Measurements from ENCODE around the gene GRIN3A.

GRIN3A gene

DNA sequence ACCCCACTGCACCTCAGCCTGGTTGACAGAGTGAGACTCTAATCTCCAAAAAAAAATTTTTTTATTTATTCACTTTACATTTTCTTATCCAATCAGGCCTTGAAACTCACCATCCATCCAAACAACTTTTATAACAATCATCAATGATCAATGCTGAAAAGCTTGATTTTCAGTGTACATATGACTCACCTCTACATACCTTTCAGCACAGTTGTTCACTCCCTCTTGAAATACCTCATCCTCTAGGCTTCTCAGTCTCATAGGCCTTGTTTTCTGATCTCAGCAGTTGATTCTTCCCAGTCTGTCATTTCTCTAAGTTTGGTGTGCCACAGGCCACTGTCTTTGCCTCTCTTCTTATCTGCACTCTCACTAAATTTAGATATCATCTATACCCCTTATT is 36.2 kb downstream of the GRIN3A start:
- FAIRE-seq = no peak

DNA sequence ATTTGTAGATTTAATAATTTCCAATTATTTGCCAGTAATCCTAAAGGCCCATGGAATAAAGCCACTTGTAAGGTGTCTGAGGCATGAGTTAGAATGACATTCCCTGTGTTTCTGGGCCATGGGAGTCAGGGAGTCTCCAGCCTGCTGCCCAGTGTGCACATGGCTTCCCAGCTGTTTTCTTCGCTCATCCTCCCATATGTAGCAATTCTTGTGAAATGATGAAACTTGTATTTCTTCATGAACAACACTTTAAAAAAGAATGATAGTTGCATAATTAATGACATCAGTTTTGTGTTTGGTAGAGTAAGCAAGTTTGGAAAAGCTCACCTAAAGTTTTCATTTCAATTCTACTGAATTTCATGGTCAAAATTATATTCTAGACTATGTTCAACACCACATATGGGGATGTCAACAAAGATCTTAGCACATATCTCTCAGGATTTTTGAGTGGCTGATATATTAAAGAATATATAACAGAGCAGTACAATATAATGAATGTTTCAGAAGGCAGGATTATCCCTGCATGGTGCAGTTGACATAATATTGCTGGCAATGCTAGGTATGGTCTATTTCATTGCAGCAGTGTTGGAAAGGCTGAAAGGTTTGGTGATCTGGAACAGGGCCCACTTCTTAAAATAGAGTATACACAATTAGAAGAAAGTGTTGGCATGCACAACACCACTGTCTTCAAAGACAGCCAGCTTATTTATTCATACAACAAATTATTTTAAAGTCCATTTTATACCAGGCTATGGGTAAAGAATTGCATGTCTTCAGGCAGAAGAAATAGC is 44.7 kb downstream of the GRIN3A start:
- FAIRE-seq = no peak

DNA sequence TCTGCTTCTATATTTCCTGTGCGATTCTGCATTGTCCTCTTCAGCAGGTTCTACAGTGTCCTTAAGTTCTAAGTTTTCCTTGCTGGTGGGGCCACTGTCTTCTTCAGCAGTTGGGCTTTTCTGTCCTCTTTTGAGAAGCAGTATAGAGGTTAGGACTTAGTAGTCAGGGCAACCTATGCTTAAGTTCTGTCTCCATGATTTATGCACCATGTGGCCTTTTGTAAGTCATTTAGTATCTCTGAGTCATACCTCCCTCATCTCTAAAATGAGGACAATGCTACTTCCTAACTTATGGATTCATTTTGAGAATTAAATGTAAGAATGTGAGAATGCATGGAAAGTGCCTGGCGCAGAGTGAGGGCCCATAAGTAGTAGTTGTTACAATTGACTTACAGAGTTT is 46.8 kb downstream of the GRIN3A start:
- FAIRE-seq = no peak

DNA sequence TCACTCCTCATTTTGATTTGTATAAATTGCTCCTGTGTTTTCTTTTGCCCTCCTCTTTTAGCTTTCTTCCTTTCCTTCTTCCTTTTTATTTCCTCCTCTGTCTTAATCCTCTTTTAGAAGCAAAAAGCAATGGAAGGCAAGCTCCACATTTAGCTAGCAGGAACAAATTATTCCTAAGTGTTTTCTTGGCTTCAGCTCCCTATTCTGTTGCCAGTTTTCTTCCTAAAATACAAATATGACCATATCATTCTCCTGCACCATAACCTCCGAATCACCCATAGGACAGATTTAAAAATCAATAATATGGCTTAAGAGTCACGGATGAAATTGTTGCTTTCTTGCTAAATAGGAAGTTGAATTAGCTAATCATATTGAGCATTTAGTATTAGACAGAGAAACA is 49.4 kb downstream of the GRIN3A start:
- no peak for FAIRE-seq

DNA sequence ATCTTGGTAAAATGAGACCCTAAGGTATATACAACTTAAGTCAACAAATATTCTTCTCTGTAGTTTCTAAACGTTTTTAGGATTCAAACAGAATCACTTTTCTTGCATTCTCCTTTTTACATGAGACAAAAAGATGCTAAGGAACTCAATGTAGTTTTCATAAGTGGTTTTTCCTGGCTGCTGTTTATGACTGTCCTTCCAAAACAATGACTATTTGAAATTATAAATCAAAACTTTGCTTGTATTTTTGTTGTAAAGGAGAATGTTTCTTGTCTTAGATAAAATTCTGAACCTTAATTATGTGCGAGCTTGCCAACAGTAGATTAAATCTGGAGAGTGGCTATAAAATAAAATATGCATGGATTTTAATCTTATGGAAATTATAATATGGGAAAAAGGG is 53.8 kb downstream of the GRIN3A start:
- FAIRE-seq = no peak

- no peak for FAIRE-seq
Measured at GRCh38 chr9:101683236-101683635, 55.2 kb downstream of the GRIN3A start.

GRCh38 chr9:101677861-101678260 is 60.6 kb downstream of the GRIN3A start:
- no peak for FAIRE-seq

DNA sequence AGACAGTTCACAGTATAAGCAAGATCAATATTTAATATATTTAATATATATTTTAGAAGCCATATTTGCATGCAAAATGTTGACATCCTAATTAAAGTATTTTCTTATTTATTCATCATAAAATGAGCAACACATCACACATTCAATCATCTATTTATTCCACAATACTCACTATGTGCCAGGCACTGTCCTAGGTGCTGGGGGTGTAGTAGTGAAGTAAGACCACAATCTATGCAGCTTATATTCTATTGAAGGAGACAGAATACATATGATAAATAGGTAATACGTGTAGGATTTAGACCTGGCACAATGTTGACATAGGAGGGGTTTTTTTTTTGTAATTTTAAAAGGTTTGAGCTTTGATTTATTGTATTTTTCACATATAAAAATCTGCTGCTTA is 63.1 kb downstream of the GRIN3A start:
- FAIRE-seq = no peak

- FAIRE-seq = no peak
Measured at GRCh38 chr9:101674165-101674564, 64.3 kb downstream of the GRIN3A start.

DNA sequence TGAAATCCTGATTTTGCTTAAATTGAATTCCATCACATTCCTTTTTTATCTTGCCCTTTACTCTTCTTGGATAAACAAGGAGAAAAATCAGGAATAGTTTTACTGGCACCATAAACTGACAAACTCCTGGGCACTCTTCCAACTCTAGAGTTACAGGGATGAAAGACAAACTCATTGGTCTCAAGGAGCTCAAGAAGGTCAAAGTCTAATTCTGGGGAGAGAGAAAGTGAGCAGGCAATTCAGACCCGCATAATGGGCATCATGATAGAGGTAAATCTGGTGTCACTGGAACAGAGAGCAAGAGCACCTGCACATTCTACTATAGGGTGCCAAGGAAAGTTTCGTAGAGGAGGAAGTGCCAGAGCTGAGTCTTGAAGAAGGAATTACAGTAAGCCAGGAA is 64.8 kb downstream of the GRIN3A start:
- FAIRE-seq = no peak

DNA sequence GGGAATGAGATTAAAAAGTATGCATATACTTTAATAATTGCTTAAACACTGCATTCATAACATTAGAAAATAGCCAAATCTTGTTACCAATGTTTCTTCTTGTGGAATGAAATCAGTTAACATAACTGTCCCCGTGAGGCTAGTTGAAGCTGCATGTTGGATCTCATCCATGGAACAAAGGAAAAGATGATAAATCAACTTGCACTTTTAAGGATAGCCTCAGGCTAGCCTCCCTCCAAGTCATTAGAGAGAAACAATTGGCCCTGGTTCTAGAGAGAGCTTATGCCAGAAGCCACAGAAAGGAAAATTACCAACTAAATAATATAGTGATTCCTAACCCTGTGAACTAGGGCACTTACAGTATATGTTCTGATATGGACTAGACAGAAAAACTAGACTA is 66.9 kb downstream of the GRIN3A start:
- FAIRE-seq = no peak

DNA sequence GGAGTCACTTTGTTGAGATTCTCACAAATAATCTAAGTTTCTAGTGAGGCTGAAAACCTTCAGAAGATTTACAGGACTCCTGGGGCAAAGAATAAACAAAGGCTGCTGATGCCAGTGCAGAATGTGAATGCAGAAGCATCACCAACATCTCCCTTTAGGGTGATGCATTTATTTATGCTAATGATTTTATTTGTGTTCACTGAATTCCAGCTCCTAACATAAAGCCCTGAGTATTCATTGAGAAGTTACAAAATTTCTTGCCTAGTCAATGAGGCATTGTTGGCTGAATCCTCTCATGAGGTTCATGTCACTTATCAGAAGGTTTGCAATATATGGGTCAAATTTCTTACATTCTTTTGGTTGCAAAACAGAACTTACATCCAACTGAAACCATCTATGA is 70.0 kb downstream of the GRIN3A start:
- FAIRE-seq = no peak

GRCh38 chr9:101664453-101664852 is 74.0 kb downstream of the GRIN3A start:
- FAIRE-seq = no peak

DNA sequence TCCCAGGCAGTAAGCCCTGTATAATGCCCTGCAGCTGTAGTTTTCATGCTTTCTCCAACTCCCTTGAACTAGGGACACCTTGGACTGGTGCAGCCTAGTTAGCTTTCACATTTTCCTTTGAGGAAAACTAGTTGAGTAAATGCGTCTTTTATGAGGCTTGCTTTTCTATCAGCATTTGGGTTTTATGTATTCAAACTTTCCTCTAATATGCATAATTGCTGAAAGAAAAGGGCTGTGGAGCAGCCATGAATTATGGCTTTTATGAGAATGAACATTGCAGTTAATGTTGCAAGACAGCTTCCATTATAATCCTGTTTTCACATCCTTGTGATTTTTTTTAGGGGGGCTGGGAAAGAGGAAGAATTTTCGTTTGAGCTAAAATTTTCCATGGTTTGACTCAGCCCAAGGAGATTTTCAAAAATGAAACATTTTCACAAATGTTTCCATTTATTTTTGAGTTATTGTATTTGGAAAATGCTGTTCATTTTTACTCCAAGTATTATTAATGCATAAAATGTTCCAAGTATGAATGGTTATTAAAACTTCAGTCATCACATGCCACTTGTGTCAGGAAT is 85.8 kb downstream of the GRIN3A start:
- no peak for FAIRE-seq

GRCh38 chr9:101650142-101650541 is 88.3 kb downstream of the GRIN3A start:
- no peak for FAIRE-seq

- no peak for FAIRE-seq
Measured at GRCh38 chr9:101648493-101648892, 90.0 kb downstream of the GRIN3A start.

GRCh38 chr9:101639785-101640665 is 98.4 kb downstream of the GRIN3A start:
- FAIRE-seq = no peak

- no peak for FAIRE-seq
Measured at GRCh38 chr9:101639311-101639710, 99.1 kb downstream of the GRIN3A start.

- no peak for FAIRE-seq
Measured at GRCh38 chr9:101636247-101636646, 102.2 kb downstream of the GRIN3A start.

GRCh38 chr9:101635473-101635872 is 103.0 kb downstream of the GRIN3A start:
- no peak for FAIRE-seq

DNA sequence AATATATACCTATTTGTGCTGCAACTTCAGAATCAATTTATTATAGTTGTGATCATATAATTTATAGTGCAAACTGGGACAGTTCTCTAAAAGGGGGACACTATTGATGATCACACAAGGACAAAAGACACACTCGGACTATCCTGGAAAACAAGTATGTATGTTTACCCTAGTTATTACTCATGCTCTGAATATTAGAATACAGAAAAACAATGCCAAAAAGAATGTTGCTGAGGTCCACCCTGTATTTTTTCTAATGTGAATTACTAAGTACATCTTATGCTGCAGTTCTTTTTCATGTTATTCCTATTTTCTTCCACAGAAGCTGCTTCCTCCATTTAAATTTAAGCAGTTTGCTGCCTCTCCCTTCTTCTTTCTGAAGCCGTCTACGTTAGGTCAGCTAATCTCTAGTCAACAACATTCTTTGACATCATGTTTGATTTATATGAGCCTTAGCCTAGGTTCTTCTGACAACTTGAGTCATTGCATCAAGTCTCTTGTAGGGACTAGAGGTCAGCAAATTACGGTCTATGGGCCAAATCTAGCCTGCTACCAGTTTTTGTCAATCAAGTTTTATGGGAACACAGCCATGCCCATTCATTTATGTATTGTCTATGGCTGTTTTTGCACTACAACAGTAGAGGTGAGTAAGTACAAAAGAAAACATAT is 103.6 kb downstream of the GRIN3A start:
- no peak for FAIRE-seq

DNA sequence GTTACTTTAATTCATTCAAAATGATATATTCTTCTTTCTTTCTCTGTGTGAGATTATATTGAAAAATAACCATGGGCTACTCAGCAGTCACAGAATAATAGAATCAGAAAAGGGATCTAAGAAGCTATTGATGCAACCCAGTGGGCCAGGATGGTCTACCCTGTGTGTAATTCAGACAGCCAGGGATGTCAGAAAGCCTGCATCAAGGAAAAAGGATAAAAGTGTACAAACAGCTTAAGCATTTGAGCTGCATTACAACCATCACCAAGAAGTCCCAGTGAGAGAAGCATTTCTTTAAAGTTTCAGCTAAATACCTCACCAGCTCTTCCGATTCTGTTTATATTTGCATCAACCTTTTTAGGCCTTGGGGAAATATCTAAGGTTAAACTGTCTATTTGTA is 105.8 kb downstream of the GRIN3A start:
- no peak for FAIRE-seq

DNA sequence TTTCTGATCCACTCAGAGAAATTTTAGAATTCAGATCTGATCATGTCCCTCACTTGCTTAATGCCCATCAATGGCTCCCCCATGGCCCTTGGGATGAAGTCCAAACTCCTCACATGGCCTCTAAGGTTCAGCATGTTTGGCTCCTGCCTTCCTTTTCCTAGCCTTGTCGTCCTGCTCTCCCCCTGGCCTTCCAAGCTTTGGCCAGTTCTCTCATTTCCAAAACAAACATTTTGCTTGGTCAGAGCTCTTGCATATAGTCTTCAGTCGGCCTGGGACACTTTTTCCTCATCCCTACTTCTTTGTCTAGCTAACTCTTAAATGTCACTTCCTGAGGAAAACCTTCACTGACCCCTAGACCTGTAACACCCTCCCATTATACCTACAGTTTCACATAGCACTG is 106.6 kb downstream of the GRIN3A start:
- no peak for FAIRE-seq

All from TTC549 (cell line).